ENCODE results near the gene UGT1A5. TPM values are rescaled to one million over a fixed set of nuclear protein-coding genes. Genes with fewer than 3 reads are reported as not detected.

The UGT1A5 gene
- total and polyA plus RNA-seq, 2 experiments from 2014 or later: not detected

- Histone ChIP-seq H2AFZ (no peak overlapping the region), H3F3A (replicated peaks; ENCODE audit: low read depth) (no peaks in the 10 kb centered on the region), H3K27ac (ENCODE audit: low read depth) (no peak overlapping the region), H3K4me1 (ENCODE audit: insufficient read depth) (no peaks in the 10 kb centered on the region), H3K79me2 (replicated peaks; ENCODE audit: insufficient read depth) (no peaks in the 10 kb centered on the region), H4K20me1 (replicated peaks; ENCODE audit: insufficient read depth) (no peaks in the 10 kb centered on the region), H3K27me3 (ENCODE audit: insufficient read depth) (no peaks in the 10 kb centered on the region), H3K4me2 (no peak overlapping the region), H3K9me2 (ENCODE audit: insufficient read depth) (no peaks in the 10 kb centered on the region), H3K36me3 (ENCODE audit: insufficient read depth) (no peaks in the 10 kb centered on the region), H3K4me3 (no peak overlapping the region)
- no peaks in the 10 kb centered on the region for H3K27me3 Mint-ChIP-seq (ENCODE audit: insufficient read depth, low read depth, poor library complexity)
- TF ChIP-seq ZNF331 (CRISPR knock-in tag; IDR thresholded peaks at IDR 0.05; ENCODE audit: low read depth) (no peak), CREB1 (CRISPR knock-in tag; IDR thresholded peaks at IDR 0.05; ENCODE audit: low read depth) (no peak), STAT1 (IDR thresholded peaks at IDR 0.05; ENCODE audit: unreplicated experiment) (no peak), NANOG (IDR thresholded peaks at IDR 0.05; ENCODE audit: borderline replicate concordance) (no peak), POLR2AphosphoS5 (IDR thresholded peaks at IDR 0.05; ENCODE audit: low read depth) (no peak), CTCF (conservative IDR thresholded peaks at IDR 0.05; ENCODE audit: low read depth in 2 of 2) (no peak), REST (IDR thresholded peaks at IDR 0.05; ENCODE audit: unreplicated experiment) (no peak), EZH2 (IDR thresholded peaks at IDR 0.05; ENCODE audit: low read depth, unreplicated experiment) (no peak), JUNB (IDR thresholded peaks at IDR 0.05; ENCODE audit: unreplicated experiment) (no peak), ZNF114 (CRISPR knock-in tag; IDR thresholded peaks at IDR 0.05) (no peak), EZH2phosphoT487 (IDR thresholded peaks at IDR 0.05; ENCODE audit: unreplicated experiment) (no peak), ETS1 (IDR thresholded peaks at IDR 0.05) (no peak)
- TF ChIP-seq, protein P1, sequence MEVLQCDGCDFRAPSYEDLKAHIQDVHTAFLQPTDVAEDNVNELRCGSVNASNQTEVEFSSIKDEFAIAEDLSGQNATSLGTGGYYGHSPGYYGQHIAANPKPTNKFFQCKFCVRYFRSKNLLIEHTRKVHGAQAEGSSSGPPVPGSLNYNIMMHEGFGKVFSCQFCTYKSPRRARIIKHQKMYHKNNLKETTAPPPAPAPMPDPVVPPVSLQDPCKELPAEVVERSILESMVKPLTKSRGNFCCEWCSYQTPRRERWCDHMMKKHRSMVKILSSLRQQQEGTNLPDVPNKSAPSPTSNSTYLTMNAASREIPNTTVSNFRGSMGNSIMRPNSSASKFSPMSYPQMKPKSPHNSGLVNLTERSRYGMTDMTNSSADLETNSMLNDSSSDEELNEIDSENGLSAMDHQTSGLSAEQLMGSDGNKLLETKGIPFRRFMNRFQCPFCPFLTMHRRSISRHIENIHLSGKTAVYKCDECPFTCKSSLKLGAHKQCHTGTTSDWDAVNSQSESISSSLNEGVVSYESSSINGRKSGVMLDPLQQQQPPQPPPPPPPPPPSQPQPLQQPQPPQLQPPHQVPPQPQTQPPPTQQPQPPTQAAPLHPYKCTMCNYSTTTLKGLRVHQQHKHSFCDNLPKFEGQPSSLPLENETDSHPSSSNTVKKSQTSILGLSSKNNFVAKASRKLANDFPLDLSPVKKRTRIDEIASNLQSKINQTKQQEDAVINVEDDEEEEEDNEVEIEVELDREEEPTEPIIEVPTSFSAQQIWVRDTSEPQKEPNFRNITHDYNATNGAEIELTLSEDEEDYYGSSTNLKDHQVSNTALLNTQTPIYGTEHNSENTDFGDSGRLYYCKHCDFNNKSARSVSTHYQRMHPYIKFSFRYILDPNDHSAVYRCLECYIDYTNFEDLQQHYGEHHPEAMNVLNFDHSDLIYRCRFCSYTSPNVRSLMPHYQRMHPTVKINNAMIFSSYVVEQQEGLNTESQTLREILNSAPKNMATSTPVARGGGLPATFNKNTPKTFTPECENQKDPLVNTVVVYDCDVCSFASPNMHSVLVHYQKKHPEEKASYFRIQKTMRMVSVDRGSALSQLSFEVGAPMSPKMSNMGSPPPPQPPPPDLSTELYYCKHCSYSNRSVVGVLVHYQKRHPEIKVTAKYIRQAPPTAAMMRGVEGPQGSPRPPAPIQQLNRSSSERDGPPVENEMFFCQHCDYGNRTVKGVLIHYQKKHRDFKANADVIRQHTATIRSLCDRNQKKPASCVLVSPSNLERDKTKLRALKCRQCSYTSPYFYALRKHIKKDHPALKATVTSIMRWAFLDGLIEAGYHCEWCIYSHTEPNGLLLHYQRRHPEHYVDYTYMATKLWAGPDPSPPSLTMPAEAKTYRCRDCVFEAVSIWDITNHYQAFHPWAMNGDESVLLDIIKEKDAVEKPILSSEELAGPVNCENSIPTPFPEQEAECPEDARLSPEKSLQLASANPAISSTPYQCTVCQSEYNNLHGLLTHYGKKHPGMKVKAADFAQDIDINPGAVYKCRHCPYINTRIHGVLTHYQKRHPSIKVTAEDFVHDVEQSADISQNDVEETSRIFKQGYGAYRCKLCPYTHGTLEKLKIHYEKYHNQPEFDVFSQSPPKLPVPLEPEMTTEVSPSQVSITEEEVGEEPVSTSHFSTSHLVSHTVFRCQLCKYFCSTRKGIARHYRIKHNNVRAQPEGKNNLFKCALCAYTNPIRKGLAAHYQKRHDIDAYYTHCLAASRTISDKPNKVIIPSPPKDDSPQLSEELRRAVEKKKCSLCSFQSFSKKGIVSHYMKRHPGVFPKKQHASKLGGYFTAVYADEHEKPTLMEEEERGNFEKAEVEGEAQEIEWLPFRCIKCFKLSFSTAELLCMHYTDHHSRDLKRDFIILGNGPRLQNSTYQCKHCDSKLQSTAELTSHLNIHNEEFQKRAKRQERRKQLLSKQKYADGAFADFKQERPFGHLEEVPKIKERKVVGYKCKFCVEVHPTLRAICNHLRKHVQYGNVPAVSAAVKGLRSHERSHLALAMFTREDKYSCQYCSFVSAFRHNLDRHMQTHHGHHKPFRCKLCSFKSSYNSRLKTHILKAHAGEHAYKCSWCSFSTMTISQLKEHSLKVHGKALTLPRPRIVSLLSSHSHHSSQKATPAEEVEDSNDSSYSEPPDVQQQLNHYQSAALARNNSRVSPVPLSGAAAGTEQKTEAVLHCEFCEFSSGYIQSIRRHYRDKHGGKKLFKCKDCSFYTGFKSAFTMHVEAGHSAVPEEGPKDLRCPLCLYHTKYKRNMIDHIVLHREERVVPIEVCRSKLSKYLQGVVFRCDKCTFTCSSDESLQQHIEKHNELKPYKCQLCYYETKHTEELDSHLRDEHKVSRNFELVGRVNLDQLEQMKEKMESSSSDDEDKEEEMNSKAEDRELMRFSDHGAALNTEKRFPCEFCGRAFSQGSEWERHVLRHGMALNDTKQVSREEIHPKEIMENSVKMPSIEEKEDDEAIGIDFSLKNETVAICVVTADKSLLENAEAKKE (CRISPR knock-in tag; IDR thresholded peaks at IDR 0.05): no peak
- DNase-seq (ENCODE audit: low spot score) (no peak), ATAC-seq (no peak)
- H3K4me1 Mint-ChIP-seq: peaks cover 7% of the 10 kb centered on the region
- peaks cover 22% of the 10 kb centered on the region for H3K9me3 Mint-ChIP-seq
- no peak overlapping the region for H3K27ac Mint-ChIP-seq
- H3K36me3 Mint-ChIP-seq (ENCODE audit: low read depth): peaks cover 4% of the 10 kb centered on the region; the same call in 2 of the 3 replicates
- no peak overlapping the region for H3K4me3 Mint-ChIP-seq
Observed at GRCh38 chr2:233772583-233772982, 59.9 kb downstream of the UGT1A5 start.

Measured in GM23338 (cell line).